K562 (cell line): ENCODE results near the gene GPR37L1. TPM values are rescaled to one million over a fixed set of nuclear protein-coding genes. Genes with fewer than 3 reads are reported as not detected.

Experiments used
- BHLHE40 ChIP-seq: IDR thresholded peaks from 2 replicates; pipeline ENCODE4 v1.6.1; 2011; ENCODE audit warnings: low read length, improper control_type of control experiment
- CREBBP ChIP-seq: IDR thresholded peaks from one replicate; pipeline ENCODE4 v1.6.1; 2012; ENCODE audit warnings: low read depth, mild to moderate bottlenecking, control low read depth, inconsistent platforms, low read length
- DNMT1 ChIP-seq: fragments of 450-650 bp; IDR thresholded peaks from 2 replicates; pipeline ENCODE4 v1.6.1; 2016; ENCODE audit warnings: antibody characterized with exemption, mild to moderate bottlenecking
- LARP7 ChIP-seq: fragments of 450-650 bp; IDR thresholded peaks from 2 replicates; pipeline ENCODE4 v1.6.1; 2016
- POLR2AphosphoS5 ChIP-seq: IDR thresholded peaks from 2 replicates; pipeline ENCODE4 v1.6.1; 2011; ENCODE audit warnings: mild to moderate bottlenecking, low read depth, low read length, moderate library complexity; ENCODE audit not compliant: control insufficient read depth, insufficient read depth
- SMC3 ChIP-seq: conservative IDR thresholded peaks from 2 replicates; pipeline ENCODE4 v1.6.1; 2011; ENCODE audit warnings: low read depth, low read length, improper control_type of control experiment; ENCODE audit not compliant: insufficient read depth
- SP1 ChIP-seq: sonication (generic); formaldehyde crosslinking; IDR thresholded peaks from 2 replicates; pipeline ENCODE4 v1.8.1; 2022; ENCODE audit warnings: mild to moderate bottlenecking, missing genetic modification reagents
- ZNF589 ChIP-seq: fragments of 200-800 bp; sonication (Bioruptor generic); IDR thresholded peaks from 2 replicates; pipeline ENCODE4 v1.6.1; 2016; ENCODE audit warnings: low read depth, missing genetic modification characterization, missing compliant biosample characterization
- ZNF609 ChIP-seq: sonication (generic); formaldehyde crosslinking; IDR thresholded peaks from 2 replicates; pipeline ENCODE4 v1.8.1; 2023; ENCODE audit warnings: missing genetic modification reagents, mild to moderate bottlenecking, borderline replicate concordance
- polyA plus RNA-seq, 8 experiments: library from polyadenylated mRNA; depleted of rRNA in 4 of 8; stranded (reverse) in 5 of 8; unstranded in 3 of 8; fragments of >200 nt; fragmentation: Nextera tagmentation in 2 of 8; fragmentation: Illumina TruSeq in 1 of 8; extraction: Ambion mirVana in 2 of 8; extraction: Trizol in 1 of 8; gene quantifications; 2 replicates each; pipeline versions ENCODE4 v1.2.1 to v1.2.3, GENCODE V29; 2011 to 2014; ENCODE audit warnings: inconsistent platforms in 1 of 8, missing spikeins in 1 of 8
- total RNA-seq, 7 experiments: library from RNA; depleted of rRNA in 6 of 7; stranded (reverse); fragments of >200 nt in 6 of 7; fragmentation: Illumina TruSeq in 2 of 7; extraction: Trizol in 2 of 7; gene quantifications; 2 replicates each; pipeline versions ENCODE4 v1.2.1 to v1.2.3, GENCODE V29; 2011 to 2021; ENCODE audit warnings: low replicate concordance in 1 of 7
- TF ChIP-seq, protein P1 (sequence below): fragments of 200-800 bp; sonication (Bioruptor generic); IDR thresholded peaks from 2 replicates; pipeline ENCODE4 v1.6.1; 2017; ENCODE audit warnings: missing genetic modification characterization, missing compliant biosample characterization
- TF ChIP-seq, protein P2 (sequence below): sonication (generic); formaldehyde crosslinking; IDR thresholded peaks from 2 replicates; pipeline ENCODE4 v1.8.1; 2023; ENCODE audit warnings: mild to moderate bottlenecking, missing genetic modification reagents, moderate library complexity
- TF ChIP-seq, protein P3 (sequence below): fragments of 250-450 bp; sonication (Bioruptor Pico); IDR thresholded peaks from 2 replicates; pipeline ENCODE4 v1.4.0; 2020; ENCODE audit warnings: mild to moderate bottlenecking, moderate library complexity
- TF ChIP-seq, protein P4 (sequence below): fragments of 250-450 bp; sonication (Bioruptor Pico); IDR thresholded peaks from 2 replicates; pipeline ENCODE4 v1.5.0; 2020; ENCODE audit warnings: mild to moderate bottlenecking, borderline replicate concordance

The GPR37L1 gene
- total and polyA plus RNA-seq, 9 of the 15 experiments (the other 6 are each of a cell fraction or from before 2014, with no cell fraction given) = not detected

DNA sequence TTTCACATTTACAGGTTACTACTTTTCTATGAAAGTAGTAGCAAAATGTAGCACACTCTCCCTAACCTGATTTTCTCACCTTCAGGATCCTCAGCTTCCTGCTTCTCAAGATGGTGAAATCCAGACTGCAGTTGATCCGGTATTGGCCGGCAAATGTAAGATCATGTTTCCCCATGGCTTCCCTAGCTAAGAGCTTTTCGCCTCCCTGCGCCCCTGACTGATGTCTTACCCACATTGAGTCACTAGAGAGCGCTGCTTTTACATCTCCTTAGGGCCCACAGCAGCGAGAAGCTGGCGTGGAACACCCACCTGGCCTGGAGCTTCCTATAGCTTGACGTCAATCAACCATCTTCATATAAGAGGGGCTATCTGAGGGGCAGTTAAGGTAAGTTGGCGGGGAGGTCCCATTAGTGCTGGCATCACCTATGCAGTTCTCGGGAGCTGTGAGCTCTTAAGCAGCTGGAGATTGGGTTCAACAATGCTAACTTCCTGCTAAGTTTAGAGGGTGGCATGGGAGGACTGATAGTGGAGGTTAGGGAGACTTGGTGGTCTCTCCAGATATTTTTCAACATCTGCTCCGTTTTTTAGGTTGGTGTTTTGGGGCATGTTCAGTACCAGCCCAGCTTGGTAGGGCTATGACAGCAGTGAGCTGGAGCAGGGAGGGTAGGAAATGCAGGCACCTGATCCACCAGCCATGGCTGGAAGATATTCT lies 32.2 kb downstream of the GPR37L1 start (continued):
- TF ChIP-seq ZNF609 (CRISPR knock-in tag) = no peak
- no peak for TF ChIP-seq BHLHE40
- TF ChIP-seq LARP7 = no peak
- TF ChIP-seq, protein P1, sequence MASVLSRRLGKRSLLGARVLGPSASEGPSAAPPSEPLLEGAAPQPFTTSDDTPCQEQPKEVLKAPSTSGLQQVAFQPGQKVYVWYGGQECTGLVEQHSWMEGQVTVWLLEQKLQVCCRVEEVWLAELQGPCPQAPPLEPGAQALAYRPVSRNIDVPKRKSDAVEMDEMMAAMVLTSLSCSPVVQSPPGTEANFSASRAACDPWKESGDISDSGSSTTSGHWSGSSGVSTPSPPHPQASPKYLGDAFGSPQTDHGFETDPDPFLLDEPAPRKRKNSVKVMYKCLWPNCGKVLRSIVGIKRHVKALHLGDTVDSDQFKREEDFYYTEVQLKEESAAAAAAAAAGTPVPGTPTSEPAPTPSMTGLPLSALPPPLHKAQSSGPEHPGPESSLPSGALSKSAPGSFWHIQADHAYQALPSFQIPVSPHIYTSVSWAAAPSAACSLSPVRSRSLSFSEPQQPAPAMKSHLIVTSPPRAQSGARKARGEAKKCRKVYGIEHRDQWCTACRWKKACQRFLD (CRISPR knock-in tag) = no peak
- no peak for TF ChIP-seq DNMT1
- no peak for TF ChIP-seq ZNF589 (CRISPR knock-in tag)
- TF ChIP-seq POLR2AphosphoS5 = peak; percentile 31; the same call in 1 of the 2 replicates
- TF ChIP-seq, protein P2, sequence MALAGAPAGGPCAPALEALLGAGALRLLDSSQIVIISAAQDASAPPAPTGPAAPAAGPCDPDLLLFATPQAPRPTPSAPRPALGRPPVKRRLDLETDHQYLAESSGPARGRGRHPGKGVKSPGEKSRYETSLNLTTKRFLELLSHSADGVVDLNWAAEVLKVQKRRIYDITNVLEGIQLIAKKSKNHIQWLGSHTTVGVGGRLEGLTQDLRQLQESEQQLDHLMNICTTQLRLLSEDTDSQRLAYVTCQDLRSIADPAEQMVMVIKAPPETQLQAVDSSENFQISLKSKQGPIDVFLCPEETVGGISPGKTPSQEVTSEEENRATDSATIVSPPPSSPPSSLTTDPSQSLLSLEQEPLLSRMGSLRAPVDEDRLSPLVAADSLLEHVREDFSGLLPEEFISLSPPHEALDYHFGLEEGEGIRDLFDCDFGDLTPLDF = no peak
- TF ChIP-seq CREBBP = no peak
- peak; percentile 69 for TF ChIP-seq SMC3
- TF ChIP-seq, protein P3, sequence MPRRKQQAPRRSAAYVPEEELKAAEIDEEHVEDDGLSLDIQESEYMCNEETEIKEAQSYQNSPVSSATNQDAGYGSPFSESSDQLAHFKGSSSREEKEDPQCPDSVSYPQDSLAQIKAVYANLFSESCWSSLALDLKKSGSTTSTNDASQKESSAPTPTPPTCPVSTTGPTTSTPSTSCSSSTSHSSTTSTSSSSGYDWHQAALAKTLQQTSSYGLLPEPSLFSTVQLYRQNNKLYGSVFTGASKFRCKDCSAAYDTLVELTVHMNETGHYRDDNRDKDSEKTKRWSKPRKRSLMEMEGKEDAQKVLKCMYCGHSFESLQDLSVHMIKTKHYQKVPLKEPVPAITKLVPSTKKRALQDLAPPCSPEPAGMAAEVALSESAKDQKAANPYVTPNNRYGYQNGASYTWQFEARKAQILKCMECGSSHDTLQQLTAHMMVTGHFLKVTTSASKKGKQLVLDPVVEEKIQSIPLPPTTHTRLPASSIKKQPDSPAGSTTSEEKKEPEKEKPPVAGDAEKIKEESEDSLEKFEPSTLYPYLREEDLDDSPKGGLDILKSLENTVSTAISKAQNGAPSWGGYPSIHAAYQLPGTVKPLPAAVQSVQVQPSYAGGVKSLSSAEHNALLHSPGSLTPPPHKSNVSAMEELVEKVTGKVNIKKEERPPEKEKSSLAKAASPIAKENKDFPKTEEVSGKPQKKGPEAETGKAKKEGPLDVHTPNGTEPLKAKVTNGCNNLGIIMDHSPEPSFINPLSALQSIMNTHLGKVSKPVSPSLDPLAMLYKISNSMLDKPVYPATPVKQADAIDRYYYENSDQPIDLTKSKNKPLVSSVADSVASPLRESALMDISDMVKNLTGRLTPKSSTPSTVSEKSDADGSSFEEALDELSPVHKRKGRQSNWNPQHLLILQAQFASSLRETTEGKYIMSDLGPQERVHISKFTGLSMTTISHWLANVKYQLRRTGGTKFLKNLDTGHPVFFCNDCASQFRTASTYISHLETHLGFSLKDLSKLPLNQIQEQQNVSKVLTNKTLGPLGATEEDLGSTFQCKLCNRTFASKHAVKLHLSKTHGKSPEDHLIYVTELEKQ = no peak
- TF ChIP-seq, protein P4, sequence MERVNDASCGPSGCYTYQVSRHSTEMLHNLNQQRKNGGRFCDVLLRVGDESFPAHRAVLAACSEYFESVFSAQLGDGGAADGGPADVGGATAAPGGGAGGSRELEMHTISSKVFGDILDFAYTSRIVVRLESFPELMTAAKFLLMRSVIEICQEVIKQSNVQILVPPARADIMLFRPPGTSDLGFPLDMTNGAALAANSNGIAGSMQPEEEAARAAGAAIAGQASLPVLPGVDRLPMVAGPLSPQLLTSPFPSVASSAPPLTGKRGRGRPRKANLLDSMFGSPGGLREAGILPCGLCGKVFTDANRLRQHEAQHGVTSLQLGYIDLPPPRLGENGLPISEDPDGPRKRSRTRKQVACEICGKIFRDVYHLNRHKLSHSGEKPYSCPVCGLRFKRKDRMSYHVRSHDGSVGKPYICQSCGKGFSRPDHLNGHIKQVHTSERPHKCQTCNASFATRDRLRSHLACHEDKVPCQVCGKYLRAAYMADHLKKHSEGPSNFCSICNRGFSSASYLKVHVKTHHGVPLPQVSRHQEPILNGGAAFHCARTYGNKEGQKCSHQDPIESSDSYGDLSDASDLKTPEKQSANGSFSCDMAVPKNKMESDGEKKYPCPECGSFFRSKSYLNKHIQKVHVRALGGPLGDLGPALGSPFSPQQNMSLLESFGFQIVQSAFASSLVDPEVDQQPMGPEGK = no peak
- no peak for TF ChIP-seq SP1
